ENCODE data around the gene AOPEP.

- TF ChIP-seq REST (IDR thresholded peaks at IDR 0.05; ENCODE audit: low read depth, low read length) (no peak), RFX5 (IDR thresholded peaks at IDR 0.05; ENCODE audit: low read length) (no peak), RXRA (IDR thresholded peaks at IDR 0.05; ENCODE audit: borderline replicate concordance, low read depth) (no peak), TEAD4 (IDR thresholded peaks at IDR 0.05; ENCODE audit: borderline replicate concordance, insufficient read depth) (no peak), CTCF (IDR thresholded peaks at IDR 0.05) (no peak), PBX3 (IDR thresholded peaks at IDR 0.05) (no peak), YY1 (IDR thresholded peaks at IDR 0.05; ENCODE audit: low read depth) (no peak), GABPA (IDR thresholded peaks at IDR 0.05; ENCODE audit: low read depth) (no peak), SMC3 (IDR thresholded peaks at IDR 0.05; ENCODE audit: low read depth, low read length) (no peak), SIN3A (IDR thresholded peaks at IDR 0.05; ENCODE audit: borderline replicate concordance, low read depth, low read length) (no peak), FOXM1 (IDR thresholded peaks at IDR 0.05; ENCODE audit: low read depth) (no peak)
These were observed 202.9 kb downstream of the AOPEP start for GRCh38 chr9:94929369-94929756.
